Measurements from ENCODE around the gene RCOR1. TPM values are rescaled to one million over a fixed set of nuclear protein-coding genes. Genes with fewer than 3 reads are reported as not detected.
A peak's percentile ranks its signal among the peaks of the same experiment; 100 is the strongest.

Gene RCOR1
- total and polyA plus RNA-seq, 2 of the 8 experiments (the other 6 are each of a cell fraction or from before 2014, with no cell fraction given), result 12.3 to 26.3 TPM

GRCh38 chr14:102591944-102592762, at the start of gene RCOR1 (continued):
- peak; percentile 81 for TF ChIP-seq CREB1 (IDR thresholded peaks at IDR 0.05)
- TF ChIP-seq EGR1 (IDR thresholded peaks at IDR 0.05; ENCODE audit: borderline replicate concordance, low read depth, low read length), result peak; percentile 78; the same call in 1 of the 2 replicates
- TF ChIP-seq TEAD4 (IDR thresholded peaks at IDR 0.05; ENCODE audit: low read depth, low read length), result no peak
- TF ChIP-seq SRF (IDR thresholded peaks at IDR 0.05; ENCODE audit: low read depth, low read length), result no peak
- no peak; the same call in 1 of the 2 replicates for TF ChIP-seq RBBP5 (IDR thresholded peaks at IDR 0.05; ENCODE audit: borderline replicate concordance, low read depth, low read length)
- TF ChIP-seq CTCF (IDR thresholded peaks at IDR 0.05; ENCODE audit: control extremely low read depth in 1 of 3, insufficient read depth in 1 of 3, low read depth in 1 of 3, low read length in 3 of 3), result no peak
- no peak for TF ChIP-seq NANOG (IDR thresholded peaks at IDR 0.05; ENCODE audit: insufficient read depth, low read depth, low read length, poor library complexity, severe bottlenecking)
- no peak for TF ChIP-seq BRCA1 (IDR thresholded peaks at IDR 0.05; ENCODE audit: low read depth, low read length)
- no peak for TF ChIP-seq ATF2 (IDR thresholded peaks at IDR 0.05; ENCODE audit: low read length)
- TF ChIP-seq CTBP2 (IDR thresholded peaks at IDR 0.05; ENCODE audit: borderline replicate concordance, insufficient read depth, insufficient read length, low read length), result no peak
- TF ChIP-seq POLR2AphosphoS5 (IDR thresholded peaks at IDR 0.05; ENCODE audit: low read depth, low read length), result peak; percentile 94
